HG02759 (cell line): ENCODE results near the gene GRM6.

Source experiments
- ATAC-seq: cut with Tn5 transposase; IDR thresholded peaks from one replicate; pipeline ENCODE4 v1.9.1; 2021; ENCODE audit warnings: mild to moderate bottlenecking, moderate library complexity; ENCODE audit not compliant: unreplicated experiment

The GRM6 gene

DNA sequence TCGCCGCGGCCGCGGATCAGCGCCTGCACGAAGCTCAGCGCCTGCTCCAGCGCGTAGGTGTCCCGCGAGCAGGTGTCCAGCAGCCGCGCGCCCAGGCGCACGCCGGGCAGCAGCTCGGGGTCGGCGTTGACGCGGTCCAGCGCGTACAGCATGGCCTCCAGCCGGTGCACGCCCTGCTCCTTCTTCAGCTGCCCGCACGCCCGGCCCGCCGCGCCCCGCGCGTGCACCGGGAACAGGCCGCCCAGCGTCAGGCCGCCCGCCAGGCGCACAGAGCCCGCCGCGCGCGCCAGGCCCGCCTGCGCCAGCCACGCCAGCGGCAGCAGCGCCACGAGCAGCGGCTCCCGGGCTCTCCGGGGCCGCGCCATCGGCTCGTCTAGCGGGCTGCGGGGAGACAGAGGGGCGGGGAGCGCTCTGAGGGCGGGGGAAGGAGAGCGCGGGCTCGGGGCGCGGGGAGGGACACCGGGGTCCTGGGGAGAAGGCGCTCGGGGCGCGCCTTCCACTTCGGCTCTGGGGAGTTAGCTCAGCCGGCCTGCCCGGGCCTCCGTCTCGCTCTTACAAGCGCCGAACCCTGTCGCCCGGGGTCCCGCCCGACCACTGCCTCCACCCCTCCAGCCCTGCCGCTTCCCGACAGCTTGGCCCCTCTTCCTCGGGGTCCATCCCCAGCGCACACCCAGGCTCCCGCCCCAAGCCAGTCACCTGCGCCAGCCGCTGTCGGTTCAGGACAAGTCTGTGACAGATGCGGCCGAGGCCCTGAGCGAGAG, at the start of gene GRM6:
GRM6 (minus strand) TSS at position 741 of the 761 bp plus-strand sequence; CDS start at position 365, 376 bp downstream.
- no peak for ATAC-seq

DNA sequence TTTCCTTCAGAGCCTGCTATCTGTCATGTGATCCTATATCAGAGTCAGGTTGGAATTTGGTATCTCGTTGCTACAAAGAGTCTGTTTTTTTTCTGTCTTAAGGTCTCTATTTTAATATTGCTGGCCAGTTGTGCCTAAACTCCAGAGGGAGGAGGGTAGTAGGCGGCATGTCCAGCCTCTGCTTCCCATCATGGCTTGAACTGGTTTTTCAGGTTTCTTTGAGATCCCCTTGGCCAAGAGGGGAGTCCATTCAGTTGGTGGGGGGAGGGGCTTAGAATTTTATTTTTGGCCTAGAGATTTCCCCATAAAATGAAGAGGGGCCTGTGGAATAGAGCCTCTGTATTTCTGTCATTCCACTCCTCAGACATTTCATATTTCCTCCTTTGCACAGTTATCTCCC, 49.6 kb upstream of the GRM6 start:
- ATAC-seq: no peak

DNA sequence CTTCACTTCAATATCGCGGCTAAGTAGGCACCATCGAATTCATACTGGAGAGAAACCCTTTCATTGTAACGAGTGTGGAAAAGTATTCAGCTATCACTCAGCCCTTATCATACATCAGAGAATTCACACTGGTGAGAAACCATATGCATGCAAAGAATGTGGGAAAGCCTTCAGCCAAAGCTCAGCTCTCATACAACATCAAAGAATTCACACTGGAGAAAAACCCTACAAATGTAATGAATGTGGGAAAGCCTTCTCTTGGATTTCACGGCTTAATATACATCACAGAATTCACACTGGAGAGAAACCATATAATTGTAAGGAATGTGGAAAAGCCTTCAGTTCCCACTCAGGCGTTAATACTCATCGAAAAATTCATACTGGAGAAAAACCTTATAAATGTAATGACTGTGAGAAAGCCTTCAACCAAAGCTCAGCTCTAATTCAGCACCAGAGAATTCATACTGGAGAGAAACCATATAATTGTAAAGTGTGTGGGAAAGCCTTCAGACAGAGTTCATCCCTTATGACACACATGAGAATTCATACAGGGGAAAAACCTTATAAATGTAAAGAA, 38.0 kb upstream of the GRM6 start:
- ATAC-seq: no peak

DNA sequence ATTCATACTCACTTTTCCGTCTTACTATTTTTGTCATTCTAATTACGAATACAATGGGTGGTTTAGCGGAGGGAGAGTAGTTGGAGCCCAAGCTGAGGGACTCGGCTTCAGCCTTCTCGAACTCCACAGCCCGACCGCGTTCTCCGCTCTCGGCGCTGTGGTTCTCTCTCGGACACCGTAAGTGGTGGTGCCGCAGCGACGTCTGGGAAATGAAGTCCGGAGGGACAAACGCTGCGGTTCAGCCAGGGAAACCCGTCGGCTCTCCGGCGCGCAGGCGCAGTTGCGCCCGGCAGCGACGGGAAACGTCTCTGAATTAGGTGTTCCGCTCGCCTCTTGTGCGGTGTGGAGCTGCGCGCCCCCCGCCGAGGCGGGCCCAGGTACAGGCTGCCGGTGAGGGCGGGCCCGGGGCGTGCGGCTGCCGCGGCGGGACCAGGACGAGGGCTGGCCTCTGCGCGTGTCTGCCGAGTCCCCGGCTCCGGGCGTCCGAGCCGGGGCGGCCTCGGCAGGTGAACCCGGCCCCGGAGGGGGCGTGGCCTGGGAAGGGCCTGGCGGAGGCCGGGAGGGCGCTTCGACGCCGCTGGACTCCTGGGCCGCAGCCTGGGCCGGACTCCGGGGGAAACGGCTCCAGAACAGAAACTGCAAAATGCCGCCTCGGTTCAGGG, 28.5 kb upstream of the GRM6 start, which contains the start of gene ZNF879:
ZNF879 (plus strand) TSS at position 277 of the 662 bp plus-strand sequence. CDS start 1,201 bp downstream, outside the sequence.
- ATAC-seq: peak; percentile 89

DNA sequence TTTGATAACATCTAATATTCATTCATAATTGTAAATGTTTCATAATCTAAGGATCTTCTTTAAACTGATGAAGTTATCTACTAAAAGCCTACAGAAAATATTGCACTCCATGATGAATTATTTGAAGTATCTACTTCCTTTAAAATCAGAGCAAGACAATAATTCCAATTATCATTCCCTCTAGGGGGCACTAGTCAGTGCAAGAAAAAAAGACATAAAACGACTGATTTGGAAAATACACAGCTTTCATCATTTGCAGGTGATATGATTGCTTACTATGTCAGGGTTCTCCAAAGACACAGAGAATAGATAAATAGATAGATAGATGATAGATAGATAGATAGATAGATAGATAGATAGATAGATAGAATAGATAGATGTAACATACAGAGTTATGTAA, 13.5 kb upstream of the GRM6 start:
- ATAC-seq: no peak

DNA sequence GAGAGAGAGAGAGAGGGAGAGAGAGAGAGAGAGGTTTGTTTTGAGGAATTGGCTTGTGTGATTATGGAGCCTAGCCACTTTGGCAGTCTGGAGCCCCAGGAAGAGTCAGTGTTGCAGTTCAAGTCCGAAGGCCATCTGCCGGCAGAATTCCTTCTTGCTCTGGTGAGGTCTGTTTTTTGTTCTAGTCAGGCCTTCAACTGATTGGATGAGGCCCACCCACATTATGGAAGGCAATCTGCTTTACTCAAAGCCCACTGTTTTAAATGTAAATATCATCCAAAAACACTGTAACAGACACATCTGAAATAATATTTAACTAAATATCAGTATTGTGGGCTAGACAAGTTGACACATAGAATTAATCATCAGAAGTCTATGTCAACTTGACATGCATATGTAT, 11.4 kb upstream of the GRM6 start:
- ATAC-seq: no peak

DNA sequence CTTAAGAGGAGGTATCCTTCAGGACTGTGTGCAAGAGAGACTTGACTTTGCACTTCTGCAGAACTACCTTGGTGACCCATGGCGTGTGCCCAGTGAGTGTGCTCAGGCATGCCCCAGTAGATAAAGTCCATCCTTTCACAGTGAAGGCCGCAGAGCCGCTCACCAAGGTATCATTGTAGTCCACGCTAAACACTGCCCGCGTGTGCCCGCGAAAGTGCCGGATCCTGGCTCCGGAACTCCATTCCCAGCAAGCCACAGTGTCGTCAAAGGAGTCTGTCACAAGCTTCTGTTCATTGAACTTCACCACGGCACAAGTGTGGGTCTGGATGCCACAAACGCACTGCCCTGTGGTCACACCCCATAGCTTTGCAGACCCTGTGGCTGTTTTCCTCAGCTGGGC, 3.3 kb upstream of the GRM6 start:
- ATAC-seq: no peak

DNA sequence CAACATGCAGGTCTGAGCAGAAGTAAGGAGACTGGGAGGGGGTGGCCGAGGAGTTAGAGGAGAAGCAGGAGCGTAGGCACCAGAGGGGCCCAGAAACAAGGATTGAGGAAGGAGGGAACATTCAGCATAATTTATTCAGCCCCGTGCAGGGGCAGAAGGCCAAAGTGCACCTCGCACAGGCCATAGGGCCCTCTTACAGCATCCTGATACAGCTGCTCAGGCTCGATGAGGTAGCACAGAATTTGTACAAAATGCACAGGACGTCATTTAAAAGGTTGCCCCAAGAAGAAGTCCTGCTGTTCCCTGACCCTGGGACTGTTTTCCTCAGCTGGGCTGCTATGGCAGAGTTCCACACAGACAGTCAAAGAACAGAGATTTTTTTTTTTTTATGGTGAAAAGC, 2.1 kb upstream of the GRM6 start:
- no peak for ATAC-seq

DNA sequence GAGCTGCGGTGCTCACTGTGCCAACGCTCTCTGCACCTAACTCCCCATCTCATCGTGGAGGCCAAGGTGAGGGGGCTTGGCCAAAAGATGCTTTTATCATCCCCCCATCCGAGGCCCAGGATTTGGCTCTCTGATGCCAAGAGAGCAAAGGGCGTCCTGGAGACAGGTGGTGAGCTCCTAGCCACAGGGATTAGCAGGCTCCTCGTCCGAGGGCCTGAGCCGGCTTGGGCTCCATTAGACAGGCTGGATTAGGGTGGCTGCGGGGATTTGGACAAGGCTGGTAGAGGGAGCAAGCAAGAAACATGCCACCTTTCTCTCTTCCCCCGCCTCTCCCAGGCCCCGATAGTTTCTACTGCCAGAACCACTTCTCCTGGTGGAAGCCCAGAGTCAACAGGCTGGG, 1.0 kb upstream of the GRM6 start:
- no peak for ATAC-seq

DNA sequence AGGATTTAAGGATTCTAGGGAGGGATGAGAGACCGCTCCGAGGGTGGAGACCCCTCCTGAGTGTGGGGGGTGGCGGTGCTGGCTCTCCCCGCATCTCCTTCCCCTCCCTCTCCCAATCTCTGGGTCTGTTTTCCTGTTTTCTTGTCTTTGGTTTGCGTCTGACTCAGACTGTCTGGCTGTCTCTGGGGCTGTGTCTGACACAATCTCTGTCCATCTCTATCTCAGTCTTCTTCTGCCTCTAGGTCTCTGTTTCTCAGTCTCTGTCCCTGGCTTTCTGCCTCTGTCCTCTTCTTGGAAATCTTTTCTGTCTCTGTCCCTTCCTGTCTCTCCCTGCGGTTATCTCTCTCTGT, 196 bp upstream of the GRM6 start:
- ATAC-seq: no peak

DNA sequence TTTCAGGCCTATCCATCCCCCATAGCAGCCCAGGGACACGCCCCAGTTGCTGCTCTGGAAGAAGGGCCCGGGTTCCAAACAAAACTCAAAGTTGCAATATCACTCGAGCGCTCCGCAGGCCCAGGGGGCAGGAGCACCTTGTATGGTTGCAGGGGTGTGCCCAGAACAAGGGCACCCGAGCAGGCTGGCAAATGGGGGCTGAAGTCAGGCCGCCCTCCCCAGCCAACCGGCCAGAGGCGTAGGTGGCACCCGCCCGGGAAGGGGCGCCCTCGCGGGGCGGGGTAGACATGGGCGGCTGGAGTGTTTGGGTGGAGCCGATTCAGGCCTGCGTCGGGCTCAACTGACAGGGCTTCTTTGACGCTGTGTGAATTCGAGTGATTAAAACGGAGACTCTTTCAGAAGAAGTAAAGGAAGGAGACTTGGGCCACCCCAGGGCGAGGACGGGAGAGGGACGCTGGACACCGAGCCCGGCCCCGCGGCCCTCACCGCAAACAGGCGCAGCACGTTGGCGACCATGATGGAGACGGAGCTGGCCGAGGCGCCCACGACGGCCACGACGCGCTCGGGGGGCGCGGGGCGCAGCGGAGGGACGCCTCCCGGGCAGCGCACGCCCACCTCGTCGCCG, 1.1 kb downstream of the GRM6 start:
- no peak for ATAC-seq

DNA sequence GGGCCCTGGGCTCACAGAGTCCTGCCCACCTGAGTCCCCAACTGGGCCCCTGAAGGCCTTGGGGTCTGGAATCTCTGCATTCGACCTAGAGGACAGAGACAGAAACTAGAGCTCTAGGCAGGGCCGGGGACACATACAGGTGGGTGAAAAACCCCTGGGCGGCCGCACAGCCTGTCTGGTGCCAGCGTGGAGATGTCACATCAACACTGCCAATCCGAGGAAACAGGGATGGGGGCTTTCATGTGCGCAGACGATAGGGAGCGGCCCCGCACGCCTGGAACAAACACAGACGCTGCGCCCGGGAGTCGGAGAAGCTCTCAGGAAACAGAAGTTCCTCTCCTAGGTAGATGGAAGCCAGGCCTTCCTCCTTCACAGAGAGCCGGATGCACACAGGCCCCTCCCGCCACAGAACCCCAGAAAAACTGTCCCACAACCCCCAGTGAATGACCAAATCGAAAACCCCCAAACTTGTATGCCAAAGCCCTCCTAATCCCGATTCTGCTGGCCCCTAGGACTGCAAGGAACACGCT, 1.8 kb downstream of the GRM6 start:
- no peak for ATAC-seq

DNA sequence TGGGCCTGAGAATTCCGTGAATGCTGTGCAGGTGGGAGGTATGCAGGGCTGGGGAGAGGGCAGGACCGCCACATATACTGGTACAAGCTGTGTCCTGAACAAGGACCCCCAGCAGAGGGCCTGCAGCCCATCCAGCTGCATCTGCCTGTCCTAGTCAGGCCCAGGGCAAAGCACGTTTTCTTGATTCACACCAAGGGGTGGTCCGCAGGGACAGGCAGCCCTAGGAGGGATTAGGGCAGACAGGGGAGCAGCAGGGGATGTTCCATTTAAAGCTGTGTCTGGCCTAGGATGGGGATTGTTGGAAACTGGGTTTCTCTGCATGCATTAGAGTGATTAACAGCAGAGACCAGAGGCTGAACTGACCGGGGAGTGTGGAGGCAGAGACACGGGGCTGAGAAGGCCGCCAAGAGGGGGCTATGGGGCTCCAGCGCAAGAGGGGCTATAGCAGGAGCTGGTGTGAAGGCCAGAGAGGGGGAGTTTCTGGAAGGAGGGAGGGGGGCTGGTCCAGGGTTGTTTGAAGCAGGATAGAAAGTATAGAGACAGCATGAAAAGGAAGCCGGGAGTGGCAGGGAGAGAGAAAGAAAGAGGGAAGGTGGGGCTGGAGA, 2.7 kb downstream of the GRM6 start:
- ATAC-seq: no peak

DNA sequence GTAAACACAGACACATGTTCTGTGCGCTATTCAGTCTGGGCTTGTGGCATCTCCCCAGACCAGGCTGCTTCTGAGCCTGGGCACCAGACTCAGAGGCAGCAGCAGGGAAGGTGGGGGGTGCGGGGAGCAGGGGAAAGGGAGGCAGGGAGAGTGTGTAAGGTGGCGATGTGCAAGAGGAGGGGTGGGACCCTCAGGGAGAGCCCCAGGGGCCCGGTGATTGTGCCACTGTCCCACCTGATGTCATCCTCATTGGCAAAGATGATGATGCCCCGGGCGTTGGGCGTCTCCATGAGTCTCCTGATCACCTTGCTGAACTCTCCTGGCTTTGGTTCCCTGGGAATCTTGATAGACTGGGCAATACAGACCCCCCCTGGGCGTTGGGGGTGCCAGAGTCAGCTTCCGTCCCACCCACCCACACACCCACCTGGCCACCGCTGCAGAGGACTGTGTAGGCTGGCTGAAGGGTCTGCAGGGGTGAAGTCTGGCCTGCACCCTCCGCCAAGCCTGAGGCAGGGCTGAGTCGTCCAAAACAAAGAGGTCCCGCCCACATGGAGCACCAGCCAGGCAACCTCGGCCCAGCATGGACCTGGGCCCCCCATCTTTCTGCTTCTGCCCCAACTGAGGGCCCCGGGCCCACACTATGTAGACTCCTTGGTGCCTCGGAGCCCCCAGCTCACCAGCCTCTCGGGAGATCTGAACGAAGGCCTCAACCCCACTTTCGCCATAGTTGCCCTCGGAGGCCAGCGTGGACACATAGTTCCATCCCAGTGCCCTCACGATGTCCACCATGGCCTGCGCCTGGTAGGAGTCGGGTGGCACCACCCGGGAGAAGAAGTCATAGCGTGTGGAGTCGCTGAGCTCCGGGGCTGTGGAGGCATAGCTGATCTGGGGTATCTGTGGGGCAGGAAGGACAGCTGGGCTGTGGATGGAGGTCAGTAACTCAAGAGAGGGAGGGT, 3.7 kb downstream of the GRM6 start:
- no peak for ATAC-seq

DNA sequence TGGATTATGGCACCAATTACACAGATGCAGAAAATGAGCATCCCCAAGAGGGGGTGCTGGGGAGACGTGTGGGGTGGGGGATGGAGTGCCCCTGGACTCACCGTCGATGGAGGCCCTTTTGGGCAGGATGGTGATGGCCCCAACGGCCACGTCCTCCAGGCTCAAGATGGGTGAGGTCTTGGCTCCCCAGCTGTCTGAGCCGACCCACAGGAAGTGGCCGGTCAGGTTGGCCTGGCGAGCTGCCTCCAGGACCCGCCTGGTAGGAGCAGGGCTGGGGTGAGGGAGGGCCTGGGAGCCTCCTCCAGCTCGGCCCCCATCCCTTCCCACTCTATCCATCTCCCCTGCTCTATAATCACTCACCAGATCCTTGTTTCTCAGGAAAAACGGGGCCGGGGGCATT, 4.6 kb downstream of the GRM6 start:
- ATAC-seq: no peak

DNA sequence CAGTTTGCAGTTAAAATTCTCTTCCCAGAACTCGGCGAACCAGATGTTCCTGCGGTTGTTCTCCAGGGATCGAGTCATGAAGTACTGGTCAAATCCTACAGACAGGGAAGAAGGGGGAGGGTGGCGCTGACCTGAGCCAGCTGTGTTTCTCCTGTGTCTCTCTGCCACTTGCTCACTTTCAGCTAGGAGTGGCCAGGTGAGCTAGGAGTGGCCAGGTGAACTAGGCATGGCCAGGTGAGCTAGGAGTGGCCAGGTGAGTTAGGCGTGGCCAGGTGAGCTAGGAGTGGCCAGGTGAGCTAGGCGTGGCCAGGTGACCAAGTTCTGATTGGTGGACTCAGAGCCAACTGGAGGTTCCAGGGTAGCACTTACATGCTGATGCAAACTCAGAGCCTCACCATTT, 5.8 kb downstream of the GRM6 start:
- no peak for ATAC-seq

DNA sequence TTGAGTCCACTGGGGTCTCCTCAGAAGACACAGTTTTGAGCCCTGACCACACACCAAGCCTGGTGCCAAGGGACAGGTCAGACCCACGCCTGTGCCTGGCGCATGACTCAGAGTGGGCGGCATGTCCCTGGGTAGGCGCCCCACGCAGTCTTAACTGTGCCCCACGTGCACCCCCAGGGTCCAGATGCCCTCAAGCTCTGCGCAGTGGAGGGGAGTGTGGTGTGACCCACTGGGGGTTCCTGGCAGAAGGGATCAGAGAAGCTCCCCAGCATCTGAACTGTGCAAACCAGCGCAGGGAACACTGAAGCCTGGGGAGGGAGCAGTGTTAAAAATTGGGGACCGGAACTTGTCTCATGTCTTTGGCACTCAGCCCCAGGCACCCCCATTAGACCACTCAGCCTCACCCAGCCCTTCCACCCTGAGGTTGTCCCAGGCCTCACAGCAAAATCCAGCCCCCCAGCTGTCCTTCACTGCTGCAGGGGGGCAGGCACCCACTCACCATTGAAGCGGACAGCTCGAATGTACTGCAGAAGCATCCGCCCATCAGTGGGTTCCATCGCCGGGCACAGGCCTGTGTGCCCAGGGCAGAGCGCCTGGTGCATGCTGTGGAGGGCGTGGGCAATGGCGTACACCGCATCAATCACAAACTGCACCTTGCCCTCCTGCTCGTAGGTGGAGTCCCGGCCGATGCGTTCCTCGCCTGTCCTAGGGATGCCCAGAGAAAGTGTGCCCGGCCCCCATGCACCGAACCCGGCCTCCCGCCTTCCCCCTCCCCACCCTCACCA, 6.5 kb downstream of the GRM6 start:
- no peak for ATAC-seq

DNA sequence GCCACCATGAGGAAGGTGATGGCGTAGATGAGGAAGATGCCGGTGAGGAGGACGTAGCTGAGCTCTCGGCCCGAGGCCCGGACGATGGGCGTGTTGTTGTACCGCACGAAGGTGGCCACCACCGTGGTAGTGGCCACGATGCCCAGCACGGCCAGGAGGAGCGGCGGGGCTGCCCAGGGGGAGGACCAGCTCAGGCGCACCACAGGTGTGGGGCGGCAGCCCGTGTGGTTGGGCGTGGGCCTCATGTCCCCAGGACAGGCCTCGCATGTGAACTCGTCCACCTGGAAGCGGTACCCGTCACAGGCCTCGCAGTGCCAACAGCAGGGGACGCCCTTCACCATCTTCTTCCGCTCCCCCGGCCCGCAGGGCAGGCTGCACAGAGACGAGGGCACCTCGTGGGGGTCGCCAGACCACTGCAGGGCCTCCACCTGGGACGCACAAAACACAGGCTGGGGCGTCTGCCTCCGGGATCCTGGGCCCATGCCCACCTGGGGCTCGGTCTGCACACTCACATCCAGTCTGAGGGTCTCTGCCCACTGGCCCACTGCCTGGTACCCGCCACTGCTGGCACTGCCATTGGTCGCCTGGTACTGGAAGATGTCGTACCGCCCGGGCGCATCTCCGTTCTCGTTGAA, 8.7 kb downstream of the GRM6 start:
- ATAC-seq: no peak
